ENCODE data around the gene TARBP2. TPM values are rescaled to one million over a fixed set of nuclear protein-coding genes. Genes with fewer than 3 reads are reported as not detected.

The TARBP2 gene, protein sequence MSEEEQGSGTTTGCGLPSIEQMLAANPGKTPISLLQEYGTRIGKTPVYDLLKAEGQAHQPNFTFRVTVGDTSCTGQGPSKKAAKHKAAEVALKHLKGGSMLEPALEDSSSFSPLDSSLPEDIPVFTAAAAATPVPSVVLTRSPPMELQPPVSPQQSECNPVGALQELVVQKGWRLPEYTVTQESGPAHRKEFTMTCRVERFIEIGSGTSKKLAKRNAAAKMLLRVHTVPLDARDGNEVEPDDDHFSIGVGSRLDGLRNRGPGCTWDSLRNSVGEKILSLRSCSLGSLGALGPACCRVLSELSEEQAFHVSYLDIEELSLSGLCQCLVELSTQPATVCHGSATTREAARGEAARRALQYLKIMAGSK
- 58.1 and 75.8 TPM in 2 replicates for total RNA-seq (2014; rRNA removed; shearing (Covaris generic))

DNA sequence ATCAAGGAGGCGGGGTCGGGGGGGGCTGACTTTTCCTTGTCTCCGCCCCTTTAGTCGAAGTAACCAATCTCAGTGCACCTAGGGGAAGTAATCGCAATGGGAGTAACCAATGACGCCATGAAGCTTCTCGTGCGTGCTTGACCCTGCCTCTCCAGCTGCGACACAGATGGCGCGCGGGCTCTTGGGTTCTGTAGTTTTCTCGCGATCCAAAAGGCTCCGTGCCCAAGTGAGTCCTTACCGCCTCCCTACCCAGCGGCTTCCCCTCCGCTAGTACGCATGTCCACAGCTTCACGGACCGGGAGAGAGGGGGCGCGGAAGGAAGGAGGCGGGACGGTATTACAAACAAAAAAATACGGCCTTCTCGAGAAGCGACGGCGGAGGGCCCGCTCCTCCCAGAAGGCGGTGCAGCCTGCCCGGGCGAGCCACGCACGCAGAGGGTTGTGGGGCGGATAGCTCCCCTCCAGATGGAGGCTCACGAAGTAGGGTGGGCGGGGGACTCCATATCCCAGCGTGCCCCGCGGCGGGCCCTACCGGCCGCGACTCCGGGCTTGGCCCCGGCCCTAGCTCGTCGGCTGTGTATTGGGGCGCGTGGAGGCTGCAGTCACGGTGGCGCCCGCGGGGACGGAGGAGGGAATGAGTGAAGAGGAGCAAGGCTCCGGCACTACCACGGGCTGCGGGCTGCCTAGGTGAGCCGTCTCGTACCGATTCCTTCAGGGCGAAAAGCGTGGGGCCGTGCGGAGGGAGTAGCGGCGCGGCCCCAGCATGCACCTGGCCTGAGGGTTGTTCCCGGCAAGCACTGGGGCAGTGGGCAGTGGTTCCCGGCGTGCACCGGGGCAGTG lies at the start of gene TARBP2:
TARBP2 (plus strand) TSS at position 508 of the 839 bp plus-strand sequence; CDS start at position 634, 126 bp downstream.
- peak; percentile 99 for DNase-seq (ENCODE audit: low read depth)

- DNase-seq (ENCODE audit: low read depth), result peak; percentile 100
Measured at GRCh38 chr12:53451661-53452158, 49.4 kb upstream of the TARBP2 start, which contains the start of gene PCBP2. Gene PCBP2 (plus strand): TSS chr12:53452102. CDS start chr12:53454801, 2,699 bp downstream.

DNA sequence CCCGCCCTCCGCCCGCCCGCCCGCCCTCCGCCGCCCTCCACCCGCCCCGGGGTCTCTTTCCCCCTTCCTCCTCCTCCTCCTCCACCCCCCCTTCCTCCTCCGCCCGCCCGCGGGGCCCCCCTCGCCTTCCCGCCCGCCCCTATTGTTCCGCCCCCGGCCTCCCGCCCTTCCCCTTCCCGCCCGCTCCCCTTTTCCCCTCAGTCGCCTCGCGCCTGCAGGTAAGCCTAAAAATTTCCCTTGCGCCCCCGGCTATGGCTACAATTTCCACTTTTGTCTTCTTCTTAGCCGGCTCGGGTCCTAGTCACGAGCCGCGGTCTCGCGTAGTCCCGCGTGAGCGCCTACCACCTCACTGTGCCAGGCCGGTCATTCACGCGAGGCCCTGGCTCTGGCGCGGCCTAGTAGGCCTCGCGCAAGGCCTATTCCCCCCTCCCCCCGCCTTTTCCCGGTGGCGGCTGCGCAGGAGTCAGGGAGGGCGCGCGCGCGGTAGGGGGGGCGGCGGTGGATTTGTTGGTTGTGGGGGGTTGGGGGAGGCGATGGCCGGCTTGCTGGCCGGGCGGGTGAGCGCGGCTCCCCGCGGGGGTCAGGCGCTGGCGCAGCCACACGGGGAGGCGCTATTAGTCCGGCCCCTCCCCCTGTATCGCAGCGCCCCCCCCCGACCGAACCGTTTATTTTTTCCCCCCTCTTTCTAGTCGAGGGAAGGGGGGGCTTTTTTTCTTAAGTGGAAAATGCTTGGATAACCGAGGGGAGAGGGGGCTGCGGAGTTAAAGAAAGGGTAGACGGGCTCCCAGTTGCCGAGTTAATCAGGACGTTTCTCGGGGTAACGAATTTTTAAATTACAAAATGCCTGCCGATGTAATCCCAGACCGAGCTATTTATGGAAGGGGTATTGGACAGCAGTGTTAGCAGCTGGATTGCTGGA lies 48.7 kb upstream of the TARBP2 start:
- peak; percentile 87 for DNase-seq (ENCODE audit: low read depth)

DNA sequence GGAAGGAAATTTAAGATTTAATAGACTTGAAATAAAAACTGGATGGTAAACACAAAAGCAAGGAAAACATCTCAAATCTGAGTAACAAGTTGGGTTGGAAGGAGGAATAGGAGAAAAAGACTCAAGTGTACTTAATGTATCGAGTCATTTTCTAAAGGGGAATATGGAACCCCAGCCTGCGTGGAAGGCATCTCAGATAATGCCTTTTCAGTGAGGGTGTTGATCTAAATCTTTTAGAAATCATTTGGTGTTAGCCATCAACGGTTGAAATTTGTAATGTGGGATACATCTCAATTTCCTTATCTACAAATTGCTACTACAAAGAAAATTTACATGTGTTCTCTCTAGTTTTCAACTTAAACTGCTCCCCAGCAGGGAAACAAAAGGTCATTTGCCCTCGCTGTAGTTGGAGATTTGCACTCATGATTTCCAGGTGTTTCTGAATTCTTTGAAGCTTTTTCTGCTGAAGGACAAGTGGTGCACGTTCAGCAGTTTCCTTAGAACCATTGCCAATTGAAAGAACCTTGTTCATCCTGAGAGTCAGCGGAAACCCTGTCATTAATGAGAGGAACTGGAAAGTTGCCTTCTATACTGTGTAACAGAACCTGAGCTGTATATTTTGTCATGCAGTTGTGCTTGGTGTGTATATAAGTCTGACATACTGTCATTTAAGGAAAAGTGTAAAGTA lies 47.0 kb upstream of the TARBP2 start:
- no peak for DNase-seq (ENCODE audit: low read depth)

DNA sequence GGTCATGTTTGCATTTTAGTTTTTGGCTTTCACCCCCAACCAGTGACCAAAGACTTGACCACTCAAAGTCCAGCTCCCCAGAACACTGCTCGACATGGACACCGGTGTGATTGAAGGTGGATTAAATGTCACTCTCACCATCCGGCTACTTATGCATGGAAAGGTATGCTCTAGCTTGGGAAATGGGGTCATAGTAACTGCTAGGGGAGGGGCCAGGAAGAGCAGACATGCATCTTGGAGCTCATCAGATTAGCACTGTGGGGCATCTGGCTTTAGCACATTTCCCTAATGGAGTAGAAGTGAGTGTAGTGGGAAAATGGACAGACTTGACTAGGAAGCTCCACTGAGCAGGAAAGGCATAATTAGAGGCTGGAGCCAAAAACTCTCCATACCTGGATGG lies 46.4 kb upstream of the TARBP2 start:
- no peak for DNase-seq (ENCODE audit: low read depth)

- no peak for DNase-seq (ENCODE audit: low read depth)
Measured at GRCh38 chr12:53456654-53457366, 44.3 kb upstream of the TARBP2 start.

DNA sequence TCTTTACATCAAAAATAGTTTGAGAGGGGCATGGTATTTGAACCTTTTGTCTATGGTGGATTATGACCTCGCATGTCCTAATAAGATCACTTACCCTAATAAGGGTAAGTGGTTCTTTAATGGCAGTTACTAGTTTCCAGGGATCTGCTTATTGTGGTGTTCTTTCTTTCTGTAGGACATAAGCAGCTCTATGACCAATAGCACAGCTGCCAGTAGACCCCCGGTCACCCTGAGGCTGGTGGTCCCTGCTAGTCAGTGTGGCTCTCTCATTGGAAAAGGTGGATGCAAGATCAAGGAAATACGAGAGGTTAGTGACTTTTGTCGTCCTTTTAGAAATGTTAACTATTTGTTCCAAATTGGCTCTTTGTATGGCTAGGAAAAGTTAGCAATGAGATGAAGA lies 42.0 kb upstream of the TARBP2 start:
- no peak for DNase-seq (ENCODE audit: low read depth)

- no peak for DNase-seq (ENCODE audit: low read depth)
Measured at GRCh38 chr12:53461059-53461458, 40.0 kb upstream of the TARBP2 start.

DNA sequence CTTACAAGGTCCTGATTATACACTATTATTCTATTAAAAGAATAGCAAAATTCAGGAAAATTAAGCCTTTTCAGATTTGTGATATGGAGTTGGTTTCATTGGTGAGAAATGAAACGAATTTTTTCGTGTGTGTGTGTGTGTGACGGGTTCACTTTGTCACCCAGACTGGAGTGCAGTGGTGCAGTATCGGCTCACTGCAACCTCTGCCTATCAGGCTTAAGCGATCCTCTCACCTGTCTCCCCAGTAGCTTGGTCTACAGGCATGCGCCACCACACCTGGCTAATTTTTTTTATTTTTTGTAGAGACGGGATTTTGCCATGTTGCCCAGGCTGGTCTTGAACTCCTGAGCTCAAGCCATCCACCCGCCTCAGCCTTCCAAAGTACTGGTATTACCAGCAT lies 39.5 kb upstream of the TARBP2 start:
- no peak for DNase-seq (ENCODE audit: low read depth)

- DNase-seq (ENCODE audit: low read depth), result no peak
Measured at GRCh38 chr12:53462935-53463334, 38.1 kb upstream of the TARBP2 start.

DNA sequence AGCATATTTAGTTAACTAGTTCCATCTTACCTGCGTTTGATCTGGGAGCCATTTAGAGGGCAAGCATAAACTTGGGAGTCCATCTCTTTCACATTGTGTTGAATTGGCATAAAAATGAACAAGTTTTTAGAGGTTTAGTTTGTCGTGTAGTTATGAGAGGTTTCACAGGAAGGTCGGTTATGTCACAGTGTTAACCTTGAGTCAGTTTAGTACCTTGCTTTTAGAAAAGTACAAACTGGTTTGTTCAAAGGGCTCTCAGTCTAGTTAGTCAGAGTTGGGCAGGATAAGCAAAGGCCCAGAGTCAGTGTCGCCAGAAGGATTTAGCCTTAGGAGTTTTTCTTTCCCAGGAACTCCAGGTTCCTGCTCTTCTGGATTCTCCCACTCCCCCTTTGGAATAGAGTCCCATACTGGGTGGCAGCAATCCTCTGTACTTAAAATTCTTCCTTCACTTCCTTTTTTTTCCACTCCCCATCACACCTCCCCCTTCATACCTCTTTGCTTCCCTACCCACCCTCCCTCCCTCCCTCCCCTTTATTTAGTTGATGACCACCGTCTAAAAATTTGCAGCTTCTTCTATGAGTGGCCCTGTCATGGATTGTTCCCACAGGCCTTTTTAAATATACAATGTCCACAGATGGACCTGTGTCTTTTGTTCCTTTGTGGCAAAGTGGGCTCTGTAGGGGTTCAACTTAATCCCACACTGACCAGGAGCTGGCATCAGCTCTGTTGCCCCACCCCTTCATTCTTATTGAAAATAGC lies 37.1 kb upstream of the TARBP2 start:
- no peak for DNase-seq (ENCODE audit: low read depth)

GRCh38 chr12:53464685-53465418 lies 36.2 kb upstream of the TARBP2 start:
- no peak for DNase-seq (ENCODE audit: low read depth)

- no peak for DNase-seq (ENCODE audit: low read depth)
Measured at GRCh38 chr12:53465679-53466078, 35.4 kb upstream of the TARBP2 start.

DNA sequence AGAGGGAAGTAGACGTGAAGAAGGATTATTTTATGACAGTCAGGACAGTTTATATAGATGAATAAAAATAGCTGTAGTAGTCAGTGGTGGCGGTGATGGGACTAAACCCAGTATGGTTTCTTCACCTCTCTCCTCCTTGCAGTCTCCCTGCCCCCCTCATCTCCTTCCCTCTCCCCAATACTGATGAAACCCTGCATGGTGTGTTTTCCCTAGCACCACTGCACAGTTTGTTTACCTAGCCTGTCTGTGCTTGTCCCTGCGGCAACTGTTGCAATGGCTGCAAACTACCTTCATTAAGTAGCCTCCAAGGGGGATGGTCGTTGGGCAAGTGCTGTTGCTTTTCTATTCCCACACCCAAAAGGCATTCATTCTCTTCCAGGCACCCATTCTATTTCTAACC lies 34.4 kb upstream of the TARBP2 start:
- DNase-seq (ENCODE audit: low read depth), result no peak

DNA sequence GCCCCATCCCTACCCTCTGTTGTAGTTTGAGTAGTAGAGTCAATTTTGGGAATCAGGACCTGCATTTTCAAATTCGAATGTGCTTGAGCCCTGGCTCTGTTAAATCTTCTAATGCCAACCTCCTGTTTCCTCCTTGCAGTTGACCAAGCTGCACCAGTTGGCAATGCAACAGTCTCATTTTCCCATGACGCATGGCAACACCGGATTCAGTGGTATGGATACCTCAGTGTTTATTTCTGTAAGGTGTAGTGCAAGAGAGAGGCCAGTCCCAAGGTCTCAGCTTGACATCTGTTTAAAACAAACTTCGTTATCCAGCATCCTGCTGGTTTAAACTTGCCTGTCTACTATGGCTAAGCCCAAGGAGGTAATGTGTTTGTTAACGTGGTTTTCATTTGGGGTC lies 34.0 kb upstream of the TARBP2 start:
- DNase-seq (ENCODE audit: low read depth), result no peak

- no peak for DNase-seq (ENCODE audit: low read depth)
Measured at GRCh38 chr12:53467880-53468279, 33.2 kb upstream of the TARBP2 start.

DNA sequence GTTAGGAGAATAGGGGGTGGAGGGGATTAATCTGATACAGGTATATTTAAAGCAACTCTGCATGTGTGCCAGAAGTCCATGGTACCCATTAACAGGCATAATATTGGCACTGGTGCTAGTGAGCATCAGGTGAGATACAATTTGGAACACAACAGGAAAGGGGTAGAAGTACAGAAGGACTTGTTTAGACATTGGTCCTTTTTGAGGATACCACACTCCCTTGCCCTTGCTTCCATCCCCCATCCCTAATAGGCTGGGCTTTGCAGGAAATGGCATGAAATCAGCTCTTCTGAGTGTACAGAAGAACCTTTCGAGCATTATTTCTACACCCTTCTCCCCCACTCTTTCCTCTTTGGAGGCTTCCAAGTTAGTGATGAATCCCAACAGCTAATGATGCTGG lies 32.8 kb upstream of the TARBP2 start:
- no peak for DNase-seq (ENCODE audit: low read depth)

DNA sequence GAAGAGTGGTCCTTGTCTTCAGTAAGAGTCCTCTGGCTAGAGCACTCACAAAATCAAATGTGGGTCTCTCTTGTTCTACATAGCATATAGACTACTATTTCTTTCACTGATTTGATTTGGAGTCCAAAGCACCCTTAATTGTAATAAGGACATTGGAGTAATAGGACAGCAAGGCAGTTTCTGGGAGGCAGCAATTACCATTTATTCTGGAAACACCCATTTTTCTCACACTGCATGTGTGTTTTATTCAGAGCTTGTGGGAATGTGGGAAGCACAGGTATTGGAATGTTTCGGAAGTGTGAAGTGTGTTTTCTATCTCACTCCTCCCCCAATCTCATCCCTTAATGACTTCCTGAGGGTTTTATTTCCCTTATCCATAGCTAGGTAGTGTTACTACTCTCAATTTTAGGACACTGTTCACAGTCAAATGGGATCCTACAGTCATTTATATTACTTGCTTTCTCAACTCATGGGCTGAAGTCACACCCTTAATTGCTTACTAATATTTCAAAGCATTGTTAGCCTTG lies 29.0 kb upstream of the TARBP2 start:
- DNase-seq (ENCODE audit: low read depth), result no peak

GRCh38 chr12:53474077-53474476 lies 27.0 kb upstream of the TARBP2 start:
- no peak for DNase-seq (ENCODE audit: low read depth)
